RWPE2 (cell line): ENCODE measurements around the gene EIF3F.

Experiments used
- ATAC-seq: fragments of 200-7000 bp; cut with Tn5 transposase; 3 replicates; pipeline ENCODE4 v1.9.1; 2021; ENCODE audit warnings: low read depth
- DNase-seq: peaks from one replicate; pipeline ENCODE4 v3.0.0-alpha.2; 2020; ENCODE audit warnings: low spot score
- H3K27ac ChIP-seq: fragments of 450-650 bp; 2 replicates; pipeline ENCODE4 v1.5.1; 2017; ENCODE audit warnings: mild to moderate bottlenecking; ENCODE audit not compliant: poor library complexity, severe bottlenecking
- H3K27me3 ChIP-seq: fragments of 250-450 bp; sonication (Bioruptor Pico); 2 replicates; pipeline ENCODE4 v1.5.1; 2021; ENCODE audit warnings: mild to moderate bottlenecking, moderate library complexity; ENCODE audit not compliant: insufficient read depth, poor library complexity, severe bottlenecking
- H3K36me3 ChIP-seq: fragments of 250-450 bp; sonication (Bioruptor Pico); 2 replicates; pipeline ENCODE4 v1.5.1; 2020; ENCODE audit warnings: low read depth, mild to moderate bottlenecking, moderate library complexity
- H3K4me1 ChIP-seq: fragments of 250-450 bp; sonication (Bioruptor Pico); 2 replicates; pipeline ENCODE4 v1.5.1; 2021; ENCODE audit warnings: mild to moderate bottlenecking, moderate library complexity; ENCODE audit not compliant: insufficient read depth, poor library complexity, severe bottlenecking
- H3K4me3 ChIP-seq: fragments of 250-450 bp; sonication (Bioruptor Pico); 2 replicates; pipeline ENCODE4 v1.5.1; 2021; ENCODE audit warnings: mild to moderate bottlenecking, moderate library complexity; ENCODE audit not compliant: severe bottlenecking
- H3K9me3 ChIP-seq: fragments of 250-450 bp; sonication (Bioruptor Pico); 2 replicates; pipeline ENCODE4 v1.5.1; 2021; ENCODE audit warnings: mild to moderate bottlenecking, moderate library complexity; ENCODE audit not compliant: severe bottlenecking
- CTCF ChIP-seq: fragments of 450-650 bp; IDR thresholded peaks from one replicate; pipeline ENCODE4 v1.5.1; 2017; ENCODE audit warnings: mild to moderate bottlenecking, moderate library complexity; ENCODE audit not compliant: poor library complexity, severe bottlenecking

EIF3F gene

GRCh38 chr11:8015753-8016239, 28.7 kb downstream of the EIF3F start:
- ATAC-seq, result peak; percentile 30; the same call in 1 of the 3 replicates
- Histone ChIP-seq H3K9me3 (no peaks in the 10 kb centered on the region), H3K27me3 (peaks cover 8% of the 10 kb centered on the region), H3K27ac (peak overlapping the region; percentile 4), H3K4me3 (no peak overlapping the region), H3K36me3 (no peaks in the 10 kb centered on the region), H3K4me1 (no peaks in the 10 kb centered on the region)
- no peak for TF ChIP-seq CTCF
- no peak for DNase-seq

- Histone ChIP-seq H3K4me1 (no peaks in the 10 kb centered on the region), H3K4me3 (no peak overlapping the region), H3K27me3 (peaks cover 8% of the 10 kb centered on the region), H3K27ac (peak overlapping the region; percentile 4), H3K9me3 (no peaks in the 10 kb centered on the region), H3K36me3 (no peaks in the 10 kb centered on the region)
- ATAC-seq (no peak), DNase-seq (no peak)
- TF ChIP-seq CTCF, result no peak
Observed at GRCh38 chr11:8016440-8016839, 29.3 kb downstream of the EIF3F start.

- no peak for TF ChIP-seq CTCF
- H3K27me3 ChIP-seq, result peaks cover 8% of the 10 kb centered on the region
- DNase-seq, result no peak
- no peaks in the 10 kb centered on the region for H3K4me1 ChIP-seq
- H3K36me3 ChIP-seq, result no peaks in the 10 kb centered on the region
- no peaks in the 10 kb centered on the region for H3K9me3 ChIP-seq
- ATAC-seq, result no peak
- H3K4me3 ChIP-seq, result no peak overlapping the region
- no peak overlapping the region for H3K27ac ChIP-seq
Observed at GRCh38 chr11:8017071-8017470, 29.9 kb downstream of the EIF3F start.

GRCh38 chr11:8017894-8018483, 30.9 kb downstream of the EIF3F start:
- Histone ChIP-seq H3K4me1 (no peaks in the 10 kb centered on the region), H3K27me3 (peaks cover 8% of the 10 kb centered on the region), H3K9me3 (no peaks in the 10 kb centered on the region), H3K36me3 (no peaks in the 10 kb centered on the region), H3K27ac (no peak overlapping the region), H3K4me3 (no peak overlapping the region)
- ATAC-seq, result no peak
- DNase-seq, result no peak
- no peak for TF ChIP-seq CTCF

- TF ChIP-seq CTCF, result no peak
- no peaks in the 10 kb centered on the region for H3K4me1 ChIP-seq
- peak overlapping the region; percentile 33 for H3K4me3 ChIP-seq
- H3K36me3 ChIP-seq, result no peaks in the 10 kb centered on the region
- DNase-seq, result no peak
- no peaks in the 10 kb centered on the region for H3K9me3 ChIP-seq
- H3K27me3 ChIP-seq, result peaks cover 8% of the 10 kb centered on the region
- peak; percentile 73 for ATAC-seq
- no peak overlapping the region for H3K27ac ChIP-seq
Observed at GRCh38 chr11:8018484-8019313, 31.6 kb downstream of the EIF3F start.
